Brain pericyte (primary cell): ENCODE data around the gene TMC4.

Source experiments
- DNase-seq: peaks from one replicate; pipeline ENCODE4 v3.0.0-alpha.2; 2012; ENCODE audit warnings: low read depth, low spot score

Gene TMC4

GRCh38 chr19:54154603-54155345 lies 18.2 kb downstream of the TMC4 start:
- no peak for DNase-seq

GRCh38 chr19:54153731-54154326 lies 19.1 kb downstream of the TMC4 start:
- no peak for DNase-seq

DNA sequence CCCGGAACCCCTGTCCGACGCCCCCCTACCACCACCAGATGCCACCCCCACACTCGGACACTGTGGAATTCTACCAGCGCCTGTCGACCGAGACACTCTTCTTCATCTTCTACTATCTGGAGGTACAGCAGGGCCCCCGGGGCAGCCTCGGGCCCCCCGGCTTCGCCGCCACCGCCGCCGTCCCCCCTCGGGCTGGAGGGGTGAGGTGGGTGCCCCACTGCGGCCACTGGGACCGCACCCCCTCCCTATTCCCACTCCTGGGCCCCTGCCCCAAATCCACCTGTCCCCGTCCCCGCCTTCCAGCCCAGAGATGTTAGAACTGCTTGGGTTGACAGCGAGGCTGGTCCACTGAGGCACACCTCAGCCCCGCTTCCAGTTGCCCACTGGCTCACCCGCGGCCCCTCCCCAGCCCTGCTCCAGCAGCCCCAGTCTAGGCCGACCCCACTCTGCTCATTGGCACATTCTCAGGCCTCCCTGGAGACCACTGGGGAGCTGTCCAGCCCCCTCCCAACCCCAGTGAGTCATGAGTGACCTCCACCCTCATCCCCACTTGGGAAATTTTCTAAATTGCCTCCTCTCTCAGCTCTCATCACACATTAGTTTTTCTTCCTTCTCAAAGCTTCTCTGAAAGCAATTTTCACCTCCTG lies 20.0 kb downstream of the TMC4 start:
- DNase-seq: no peak

DNA sequence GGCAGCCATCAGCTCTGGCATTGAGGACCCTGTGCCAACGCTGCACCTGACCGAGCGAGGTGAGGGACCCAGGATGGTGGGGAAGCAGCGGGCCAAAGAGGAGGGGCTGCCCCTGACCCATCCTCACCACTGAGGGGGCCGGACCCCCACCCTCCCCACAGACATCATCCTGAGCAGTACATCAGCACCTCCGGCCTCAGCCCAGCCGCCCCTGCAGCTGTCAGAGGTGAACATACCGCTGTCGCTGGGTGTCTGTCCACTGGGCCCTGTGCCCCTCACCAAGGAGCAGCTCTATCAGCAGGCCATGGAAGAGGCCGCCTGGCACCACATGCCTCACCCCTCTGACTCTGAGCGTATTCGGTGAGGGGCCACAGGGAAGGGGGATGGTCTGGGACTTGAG lies 20.7 kb downstream of the TMC4 start:
- DNase-seq: no peak

DNA sequence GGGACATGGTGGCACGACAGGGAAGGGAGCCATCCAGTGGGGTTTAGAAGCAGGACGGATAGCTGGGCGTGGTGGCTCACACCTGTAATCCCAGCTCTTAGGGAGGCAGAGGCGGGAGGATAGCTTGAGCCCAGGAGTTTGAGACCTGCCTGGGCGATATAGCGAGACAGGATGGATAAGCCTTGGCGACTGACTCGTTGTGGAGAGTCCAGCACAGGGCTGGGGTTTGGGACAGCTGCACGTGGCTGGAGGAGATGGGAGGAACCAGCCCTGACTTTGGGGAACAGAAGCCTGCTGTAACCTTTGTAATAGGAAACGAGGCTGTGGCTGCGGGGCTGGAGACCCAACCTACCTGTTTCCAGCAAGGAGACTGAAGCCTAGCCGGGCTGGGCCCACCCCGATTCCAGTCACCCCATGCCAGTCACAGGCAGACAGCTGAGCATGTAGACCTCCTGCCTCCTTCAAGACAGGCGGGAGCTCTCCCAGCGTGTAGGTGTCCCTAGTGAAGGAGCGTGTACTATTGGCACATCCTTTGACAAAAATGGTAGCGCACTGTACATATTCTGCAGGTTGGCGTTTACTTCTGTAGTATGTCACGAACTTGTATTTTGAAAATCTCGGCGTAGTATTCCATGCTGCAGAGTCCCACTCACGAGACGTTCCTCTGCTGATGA lies 21.5 kb downstream of the TMC4 start:
- no peak for DNase-seq

DNA sequence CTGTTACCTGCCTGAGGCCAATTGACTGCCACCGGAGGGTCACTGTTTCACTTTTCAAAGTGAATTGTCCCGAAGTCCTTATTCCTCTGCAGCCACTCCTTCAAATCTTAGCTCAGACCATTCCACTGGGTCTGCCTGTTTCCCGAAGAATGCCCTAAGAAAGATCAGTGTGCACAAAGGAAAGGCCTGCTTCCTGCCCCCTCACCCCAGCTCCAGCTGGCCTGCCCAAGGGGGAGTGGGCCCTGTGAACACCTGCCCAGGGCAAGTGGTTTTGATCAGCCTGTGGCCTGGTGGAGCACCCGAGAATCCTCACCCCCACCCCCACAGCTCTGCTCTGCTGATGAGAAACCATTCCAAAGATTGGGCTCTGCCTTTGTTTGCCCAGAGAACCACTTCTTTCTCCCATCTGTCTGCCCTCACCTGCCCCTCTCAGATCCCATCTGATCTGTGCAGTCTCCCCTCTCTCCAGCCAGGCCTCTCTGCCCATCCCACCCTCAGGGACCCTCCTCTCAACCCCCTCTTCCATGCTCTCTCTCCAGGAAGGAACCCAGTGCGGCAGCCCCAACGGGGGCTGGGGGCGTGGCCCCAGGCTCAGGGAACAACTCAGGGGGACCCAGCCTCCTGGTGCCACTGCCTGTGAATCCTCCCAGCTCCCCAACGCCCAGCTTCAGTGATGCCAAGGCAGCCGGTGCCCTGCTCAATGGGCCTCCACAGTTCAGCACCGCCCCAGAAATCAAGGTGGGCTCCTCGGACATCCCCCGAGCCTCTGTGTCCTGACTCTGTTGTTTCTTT lies 23.7 kb downstream of the TMC4 start:
- no peak for DNase-seq

GRCh38 chr19:54148158-54148557 lies 24.8 kb downstream of the TMC4 start:
- DNase-seq: no peak

- DNase-seq: no peak
Observed at GRCh38 chr19:54147676-54148075, 25.3 kb downstream of the TMC4 start.

GRCh38 chr19:54145541-54146158 lies 27.3 kb downstream of the TMC4 start:
- no peak for DNase-seq

- DNase-seq: no peak
Observed at GRCh38 chr19:54142166-54142780, 30.7 kb downstream of the TMC4 start.

DNA sequence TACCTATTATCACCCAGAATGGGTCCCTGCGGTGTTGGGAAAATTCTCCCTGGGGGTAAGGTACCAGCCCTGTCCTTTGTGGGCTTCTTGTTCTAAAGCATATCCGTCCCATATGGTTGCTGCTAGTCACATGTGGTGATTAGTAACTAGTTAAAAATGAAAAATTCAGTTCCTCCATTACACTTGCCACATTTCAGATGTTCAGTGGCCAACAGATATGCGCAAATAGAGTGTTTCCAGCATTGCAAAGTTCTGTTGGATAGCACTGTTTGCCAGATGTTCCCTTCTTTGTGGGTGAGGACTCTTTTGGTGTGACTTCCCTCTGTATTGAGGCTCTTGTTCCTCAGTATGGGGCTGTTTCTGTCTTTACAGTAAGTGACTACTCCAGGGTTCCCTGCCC lies 31.6 kb downstream of the TMC4 start:
- DNase-seq: no peak

GRCh38 chr19:54138489-54139256 lies 34.3 kb downstream of the TMC4 start:
- DNase-seq: no peak

DNA sequence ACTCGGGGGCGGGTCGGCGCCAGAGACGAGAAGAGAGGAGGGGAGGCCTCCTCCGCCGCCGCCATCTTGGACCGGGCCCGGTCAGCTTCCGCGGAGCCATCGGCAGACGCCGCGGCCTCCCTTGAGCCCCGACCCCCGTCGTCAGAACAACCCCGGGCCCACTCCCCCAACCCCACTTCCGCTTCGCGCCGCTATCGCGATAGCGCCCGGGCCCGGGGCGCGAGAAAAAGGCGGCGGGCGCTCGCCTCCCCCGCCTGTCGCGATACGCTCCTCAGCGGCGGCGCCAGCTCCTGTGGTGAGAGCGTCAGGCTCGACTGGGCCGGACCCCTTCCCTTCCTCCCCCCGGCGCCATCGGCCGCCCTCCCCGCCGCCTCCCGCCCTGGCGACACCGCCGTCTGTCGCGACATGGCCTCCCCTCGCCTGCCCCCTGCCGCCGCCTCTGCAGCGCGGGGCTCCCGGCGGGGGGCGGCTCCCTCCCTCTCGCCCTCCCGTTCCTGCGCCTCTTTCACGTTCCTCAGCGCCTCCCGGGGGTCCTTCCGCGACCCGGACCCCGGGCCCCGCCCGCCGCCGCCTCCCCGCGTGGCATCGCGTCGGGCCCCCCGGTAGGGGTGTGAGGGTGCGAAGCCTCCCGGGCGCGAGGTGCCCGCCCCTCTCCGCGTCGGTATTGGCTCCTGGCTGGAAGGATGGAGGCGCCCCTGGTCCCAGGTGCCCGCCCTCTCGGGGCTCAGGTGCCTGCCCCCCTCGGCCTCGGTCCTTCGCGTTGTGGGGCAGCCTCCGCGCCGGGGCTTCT lies 35.1 kb downstream of the TMC4 start, which contains the start of gene CNOT3:
Gene CNOT3, plus strand, starts transcription at position 64 of the 790 bp plus-strand sequence. CDS start 5,217 bp downstream, outside the sequence.
- DNase-seq: no peak

- peak; percentile 100 for DNase-seq
Observed at GRCh38 chr19:54136864-54137698, 35.9 kb downstream of the TMC4 start.

DNA sequence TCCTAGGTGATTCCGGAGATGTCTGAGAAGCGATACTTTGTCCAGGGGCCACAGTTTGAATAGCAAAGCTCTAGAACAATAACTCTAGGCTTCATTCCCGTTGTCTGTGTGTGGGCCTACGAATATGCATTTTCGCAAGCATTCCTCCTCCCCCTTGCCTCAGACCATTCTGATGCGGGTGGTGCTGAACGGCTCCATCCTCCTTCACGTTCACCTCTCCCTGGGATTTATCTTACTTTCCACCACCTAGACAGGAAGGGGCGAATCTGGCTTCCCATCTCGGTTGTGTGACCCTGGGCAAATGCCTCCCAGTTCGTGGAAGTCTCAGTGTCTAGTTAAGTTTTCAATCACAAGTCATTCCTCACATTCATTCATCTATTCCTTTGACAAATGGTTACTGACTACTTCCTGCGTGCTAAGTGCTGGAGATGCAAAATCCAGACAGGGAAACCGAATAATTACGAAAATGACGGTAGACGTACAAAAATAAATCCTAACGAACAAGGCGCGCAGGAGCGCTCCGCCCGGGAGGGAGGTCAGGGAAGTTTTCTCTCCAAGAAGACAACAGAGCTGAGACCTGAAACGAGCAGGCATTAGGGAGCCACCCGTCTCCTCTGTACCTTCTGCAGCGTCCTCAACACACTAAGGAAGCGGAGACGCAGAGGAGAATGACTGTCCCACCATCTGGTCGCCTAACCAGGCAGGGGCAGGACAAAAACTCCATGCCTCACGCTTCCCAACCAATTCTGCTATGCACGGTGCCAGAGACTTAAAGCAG lies 36.7 kb downstream of the TMC4 start:
- no peak for DNase-seq

- no peak for DNase-seq
Observed at GRCh38 chr19:54133957-54134590, 38.9 kb downstream of the TMC4 start.
